IMR-90 (cell line): Measurements from ENCODE around the gene NEURL4. TPM values are rescaled to one million over a fixed set of nuclear protein-coding genes. Genes with fewer than 3 reads are reported as not detected.

Source experiments
- ATAC-seq: fragments of 200-7000 bp; cut with Tn5 transposase; 2 replicates; pipeline ENCODE4 v1.9.1; 2020; ENCODE audit warnings: low read depth, mild to moderate bottlenecking, moderate library complexity
- BruUV-seq: library from RNA; stranded (reverse); fragments of 400-500 nt; replicated peaks from 2 replicates; lab custom pipeline; 2021; lab: Mats Ljungman, UMichigan
- CTCF ChIA-PET: fragments of 300-600 bp; formaldehyde crosslinking; extraction: SDS; loops from one replicate; lab custom pipeline; 2021; ENCODE audit warnings: antibody characterized with exemption; lab: Yijun Ruan, JAX
- POLR2A ChIA-PET: fragments of 300-600 bp; sonication (Branson Sonifier 250); formaldehyde crosslinking; loops from one replicate; lab custom pipeline; 2022; ENCODE audit warnings: antibody characterized with exemption; ENCODE audit not compliant: unreplicated experiment; lab: Charles Lee
- DNase-seq: peaks from one replicate; pipeline ENCODE4 v3.0.0; 2013
- H2AFZ ChIP-seq: replicated peaks from 2 replicates; pipeline ENCODE3; 2013; ENCODE audit warnings: low read length, mild to moderate bottlenecking; ENCODE audit not compliant: poor library complexity
- H2AK5ac ChIP-seq: 2 replicates; pipeline ENCODE4 v1.6.1; 2013; ENCODE audit warnings: low read depth, low read length, inconsistent platforms
- H2AK9ac ChIP-seq: replicated peaks from 2 replicates; pipeline ENCODE3; 2013; ENCODE audit warnings: mild to moderate bottlenecking, low read depth, low read length, moderate library complexity; ENCODE audit not compliant: poor library complexity
- H2BK120ac ChIP-seq: 2 replicates; pipeline ENCODE4 v1.6.1; 2013; ENCODE audit warnings: low read depth, low read length, inconsistent platforms
- H2BK15ac ChIP-seq: 3 replicates; pipeline ENCODE4 v1.6.1; 2013; ENCODE audit warnings: low read depth, low read length, inconsistent platforms
- H2BK20ac ChIP-seq: 2 replicates; pipeline ENCODE4 v1.6.1; 2013; ENCODE audit warnings: low read depth, mild to moderate bottlenecking, inconsistent platforms, low read length, moderate library complexity
- H2BK5ac ChIP-seq: 2 replicates; pipeline ENCODE4 v1.6.1; 2013; ENCODE audit warnings: mild to moderate bottlenecking, low read depth, low read length, inconsistent platforms; ENCODE audit not compliant: poor library complexity, severe bottlenecking
- H3K14ac ChIP-seq: replicated peaks from 2 replicates; pipeline ENCODE4 v1.6.1; 2013; ENCODE audit warnings: low read depth, low read length, inconsistent platforms
- H3K18ac ChIP-seq: 2 replicates; pipeline ENCODE4 v1.6.1; 2013; ENCODE audit warnings: low read depth, low read length, control low read depth
- H3K23ac ChIP-seq: 2 replicates; pipeline ENCODE4 v1.6.1; 2013; ENCODE audit warnings: low read depth, low read length, inconsistent platforms
- H3K27ac ChIP-seq: 2 replicates; pipeline ENCODE4 v1.5.1; 2013; ENCODE audit warnings: mild to moderate bottlenecking, control low read depth, low read length; ENCODE audit not compliant: insufficient read depth
- H3K27me3 ChIP-seq: 2 replicates; pipeline ENCODE4 v1.6.1; 2013; ENCODE audit warnings: low read length; ENCODE audit not compliant: control insufficient read depth, insufficient read depth
- H3K36me3 ChIP-seq: 2 replicates; pipeline ENCODE4 v1.6.1; 2013; ENCODE audit warnings: low read length, mixed read lengths; ENCODE audit not compliant: control insufficient read depth, insufficient read depth
- H3K4ac ChIP-seq: 2 replicates; pipeline ENCODE4 v1.6.1; 2013; ENCODE audit warnings: low read depth, low read length, inconsistent platforms
- H3K4me1 ChIP-seq: 2 replicates; pipeline ENCODE4 v1.6.1; 2013; ENCODE audit warnings: low read length, mixed read lengths; ENCODE audit not compliant: control insufficient read depth, insufficient read depth
- H3K4me2 ChIP-seq: 2 replicates; pipeline ENCODE4 v1.6.1; 2013; ENCODE audit warnings: low read depth, mild to moderate bottlenecking, control low read depth, low read length, moderate library complexity
- H3K4me3 ChIP-seq: 2 replicates; pipeline ENCODE4 v1.5.1; 2013; ENCODE audit warnings: low read depth, mild to moderate bottlenecking, control low read depth, low read length, moderate library complexity; ENCODE audit not compliant: insufficient read depth
- H3K56ac ChIP-seq: 2 replicates; pipeline ENCODE4 v1.6.1; 2013; ENCODE audit warnings: low read length, inconsistent platforms; ENCODE audit not compliant: insufficient read depth; ENCODE audit errors: extremely low read depth
- H3K79me1 ChIP-seq, 2 experiments: 2 replicates each; pipeline ENCODE4 v1.6.1; 2013; ENCODE audit warnings: low read length in 2 of 2, inconsistent platforms in 1 of 2, low read depth in 1 of 2
- H3K9ac ChIP-seq: 2 replicates; pipeline ENCODE4 v1.6.1; 2013; ENCODE audit warnings: low read depth, low read length, control low read depth
- H3K9me1 ChIP-seq: 2 replicates; pipeline ENCODE4 v1.6.1; 2013; ENCODE audit warnings: low read length, inconsistent platforms; ENCODE audit not compliant: insufficient read depth
- H3K9me3 ChIP-seq: 2 replicates; pipeline ENCODE4 v1.6.1; 2013; ENCODE audit warnings: low read length; ENCODE audit not compliant: control insufficient read depth, insufficient read depth
- H4K20me1 ChIP-seq: 2 replicates; pipeline ENCODE4 v1.6.1; 2013; ENCODE audit warnings: low read length, inconsistent platforms; ENCODE audit not compliant: insufficient read depth
- H4K5ac ChIP-seq: 2 replicates; pipeline ENCODE4 v1.6.1; 2013; ENCODE audit warnings: mild to moderate bottlenecking, low read depth, low read length, control low read depth
- H4K8ac ChIP-seq, 2 experiments: 2 replicates each; pipeline ENCODE4 v1.6.1; 2013; ENCODE audit warnings: low read depth in 2 of 2, low read length in 2 of 2, control low read depth in 1 of 2, inconsistent platforms in 1 of 2
- H4K91ac ChIP-seq: 2 replicates; pipeline ENCODE4 v1.6.1; 2013; ENCODE audit warnings: low read depth, low read length, inconsistent platforms; ENCODE audit not compliant: insufficient read depth
- ELK1 ChIP-seq: fragments of 150-350 bp; IDR thresholded peaks from 2 replicates; pipeline ENCODE4 v1.6.1; 2016; ENCODE audit warnings: low read depth, mild to moderate bottlenecking, low read length, moderate library complexity, borderline replicate concordance
- MXI1 ChIP-seq: IDR thresholded peaks from 2 replicates; pipeline ENCODE4 v1.6.1; 2012; ENCODE audit warnings: low read depth, mild to moderate bottlenecking, low read length, moderate library complexity, borderline replicate concordance
- POLR2A ChIP-seq: IDR thresholded peaks from 2 replicates; pipeline ENCODE4 v1.6.1; 2012; ENCODE audit warnings: mild to moderate bottlenecking, low read depth, low read length
- RCOR1 ChIP-seq: IDR thresholded peaks from 2 replicates; pipeline ENCODE4 v1.6.1; 2012; ENCODE audit warnings: mild to moderate bottlenecking, low read length, improper control_type of control experiment; ENCODE audit not compliant: insufficient replicate concordance
- WGBS, 2 experiments: methylation state at CpG; one replicate each; pipeline versions ENCODE4 v1.1.5 to v1.1.7; 2013; ENCODE audit warnings: missing lambda C conversion rate in 2 of 2; ENCODE audit not compliant: insufficient read length in 1 of 2; ENCODE audit errors: extremely low coverage in 2 of 2; 5-methylcytosine and 5-hydroxymethylcytosine counted together
- dilution Hi-C: fragments of 300-500 bp; cut with HindIII; formaldehyde crosslinking; loops from one replicate; pipeline ENCODE4 v1.14.3; 2018; ENCODE audit warnings: low sequenced_read_pairs; ENCODE audit not compliant: unreplicated experiment
- in situ Hi-C: fragments of 300-500 bp; cut with MboI; formaldehyde crosslinking; loops from 3 replicates; pipeline ENCODE4 v1.14.3; 2019; ENCODE audit warnings: low sequenced_read_pairs, inconsistent platforms, mixed read lengths
- intact Hi-C: fragments of 100-400 bp; cut with micrococcal nuclease; formaldehyde crosslinking; loops from 2 replicates; pipeline ENCODE4 v1.10.0; 2022
- polyA plus RNA-seq, 3 experiments: library from polyadenylated mRNA; depleted of rRNA; stranded (reverse); fragments of >200 nt; gene quantifications; 2 replicates each; pipeline ENCODE4 v1.2.3, GENCODE V29; 2012; ENCODE audit warnings: low replicate concordance in 1 of 3
- total RNA-seq: library from RNA; depleted of rRNA; stranded (reverse); fragments of >200 nt; gene quantifications from 2 replicates; pipeline ENCODE4 v1.2.3, GENCODE V29; 2012

The NEURL4 gene
- total and polyA plus RNA-seq, 2 of the 4 experiments (the other 2 are of a cell fraction): 8.4 to 23.3 TPM

- no peak overlapping the region for H4K91ac ChIP-seq
- no peak overlapping the region for H3K18ac ChIP-seq
- no peak overlapping the region for H3K27ac ChIP-seq
- no peak overlapping the region for H3K4me2 ChIP-seq
- 28% methylated on average over 2 of the region's 7 CpGs; no CpG with 5 or more reads in 1 of the 2 experiments for WGBS, 2 experiments
- dilution Hi-C loops (no loop called here), intact Hi-C loops (no loop called here), in situ Hi-C loops (loop anchor here (5.0 kb wide), 1 partner anchor 55 kb away; no protein-coding TSS in a partner anchor)
- peaks cover 10 to 16% of the 10 kb centered on the region in 2 experiments; a peak in 3 of 4 replicates for H3K79me1 ChIP-seq
- DNase-seq (no peak), ATAC-seq (no peak)
- no peaks in the 10 kb centered on the region for H3K9me3 ChIP-seq
- peaks cover 5% of the 10 kb centered on the region; the same call in 1 of the 2 replicates for H3K4me1 ChIP-seq
- TF ChIP-seq POLR2A (no peak), RCOR1 (no peak), MXI1 (no peak), ELK1 (no peak)
- no TSS peak for BruUV-seq
- H4K5ac ChIP-seq: no peak overlapping the region
- H3K23ac ChIP-seq: no peak overlapping the region
- H4K8ac ChIP-seq: no peak overlapping the region
- H3K4me3 ChIP-seq: no peak overlapping the region
- no peak overlapping the region for H3K9ac ChIP-seq
- H4K20me1 ChIP-seq: no peaks in the 10 kb centered on the region
- peaks cover 9% of the 10 kb centered on the region for H3K27me3 ChIP-seq
- no peak overlapping the region for H2BK5ac ChIP-seq
- H3K36me3 ChIP-seq: no peaks in the 10 kb centered on the region
- H2AK5ac ChIP-seq: no peak overlapping the region
- H3K9me1 ChIP-seq: peaks cover 6% of the 10 kb centered on the region; the same call in 1 of the 2 replicates
- CTCF ChIA-PET: no interaction called here
- H2BK20ac ChIP-seq: no peak overlapping the region
- POLR2A ChIA-PET: no interaction called here
- no peak overlapping the region for H3K4ac ChIP-seq
- H3K14ac ChIP-seq: no peak overlapping the region
- H3K56ac ChIP-seq: no peak overlapping the region
- no peak overlapping the region for H2BK120ac ChIP-seq
- H2AFZ ChIP-seq: no peak overlapping the region
- H2BK15ac ChIP-seq: no peak overlapping the region
- no peak overlapping the region for H2AK9ac ChIP-seq
Measured at GRCh38 chr17:7332111-7332510, 3.0 kb upstream of the NEURL4 start.
